OCI-LY3 (cell line): ENCODE results near the gene SPEF1.

Source experiments
- CTCF ChIP-seq: fragments of 200-600, 300-600 bp; sonication (generic); IDR thresholded peaks from 2 replicates; pipeline ENCODE4 v1.5.1; 2014; ENCODE audit warnings: antibody characterized with exemption, low read length, low read depth
- EZH2phosphoT487 ChIP-seq: fragments of 200-600 bp; shearing (Covaris generic); IDR thresholded peaks from 2 replicates; pipeline ENCODE4 v1.6.1; 2018; ENCODE audit warnings: antibody characterized with exemption, mixed run types, low read depth

DNA sequence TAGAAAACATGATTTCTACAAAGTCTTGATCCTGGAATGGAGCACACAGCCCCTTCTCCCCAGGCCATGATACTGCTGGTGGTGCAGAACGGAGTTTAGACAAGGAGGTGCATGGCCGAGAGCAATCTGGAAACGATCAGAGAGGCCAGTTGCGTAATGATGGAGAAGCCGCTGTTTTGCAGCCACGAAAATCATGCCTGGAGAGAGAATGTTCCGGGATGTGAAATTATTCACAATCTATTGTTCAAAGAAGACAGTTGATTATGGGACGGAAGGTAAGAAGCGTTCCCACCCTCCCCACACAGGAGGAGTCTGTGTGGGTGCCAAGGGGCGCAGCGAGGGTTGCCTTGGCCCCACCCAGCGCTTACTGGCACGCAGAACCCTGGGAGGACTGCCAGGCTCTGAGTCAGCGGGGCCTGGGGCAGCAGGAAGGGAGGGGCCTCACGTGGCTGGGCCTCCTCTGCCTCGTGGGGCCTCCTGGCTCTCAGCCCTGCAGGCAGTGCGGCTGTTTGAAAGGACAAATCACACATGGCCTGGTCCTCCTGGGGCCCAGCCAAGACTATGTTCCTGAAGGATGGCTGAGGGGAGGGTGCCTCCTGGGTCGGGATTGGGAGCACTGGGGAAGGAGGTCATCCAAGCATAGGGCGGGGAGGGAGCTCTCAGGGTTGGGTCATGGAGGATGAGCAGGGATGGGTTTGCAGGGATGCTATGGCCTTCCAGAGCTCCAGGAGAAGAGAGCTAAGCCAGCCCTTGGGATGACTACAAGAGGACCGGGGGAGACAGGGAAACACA lies 30.4 kb upstream of the SPEF1 start:
- TF ChIP-seq CTCF = no peak
- no peak for TF ChIP-seq EZH2phosphoT487
